B cell (primary cell): ENCODE results near the gene KRTAP17-1.

Source experiments
- EZH2 ChIP-seq: IDR thresholded peaks from 2 replicates; pipeline ENCODE4 v1.6.1; 2012; ENCODE audit warnings: borderline replicate concordance, low read depth, mild to moderate bottlenecking, moderate library complexity, low read length; ENCODE audit not compliant: insufficient read depth, poor library complexity, severe bottlenecking
- TF ChIP-seq, protein P1 (sequence below): fragments of 200-600 bp; IDR thresholded peaks from one replicate; pipeline ENCODE4 v1.8.0; 2022; ENCODE audit warnings: antibody characterized with exemption, mild to moderate bottlenecking

DNA sequence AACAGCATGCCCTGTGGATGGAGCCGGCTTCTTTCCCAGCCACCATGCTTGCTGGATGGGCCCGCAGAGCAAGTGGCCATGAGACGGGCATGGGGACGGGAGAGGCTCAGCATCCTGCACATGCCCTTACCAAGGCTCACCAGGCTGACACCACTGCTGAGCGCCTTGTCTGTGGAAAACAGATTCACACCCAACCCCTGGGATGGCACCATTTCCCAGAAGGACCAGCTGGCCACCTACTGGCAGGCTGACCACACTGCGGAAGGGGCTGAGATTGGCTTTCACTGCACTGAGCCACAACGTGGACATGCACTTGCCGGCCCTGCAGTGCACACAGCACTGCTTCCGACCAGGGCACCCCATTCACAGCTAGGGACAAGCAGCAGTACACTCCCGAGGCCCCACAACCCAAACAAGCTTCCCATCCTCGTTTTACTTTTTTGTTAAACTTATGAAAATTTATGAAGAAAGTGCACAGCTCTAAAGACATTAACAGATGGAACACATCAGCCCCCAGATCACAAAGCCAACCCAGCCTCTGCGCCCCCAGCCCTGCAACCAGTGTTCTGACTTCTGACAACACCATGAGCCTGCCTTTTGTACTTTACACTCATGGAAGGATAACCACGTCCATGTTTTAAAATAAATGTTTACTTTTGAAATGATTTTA is 13.9 kb upstream of the KRTAP17-1 start:
- TF ChIP-seq, protein P1, sequence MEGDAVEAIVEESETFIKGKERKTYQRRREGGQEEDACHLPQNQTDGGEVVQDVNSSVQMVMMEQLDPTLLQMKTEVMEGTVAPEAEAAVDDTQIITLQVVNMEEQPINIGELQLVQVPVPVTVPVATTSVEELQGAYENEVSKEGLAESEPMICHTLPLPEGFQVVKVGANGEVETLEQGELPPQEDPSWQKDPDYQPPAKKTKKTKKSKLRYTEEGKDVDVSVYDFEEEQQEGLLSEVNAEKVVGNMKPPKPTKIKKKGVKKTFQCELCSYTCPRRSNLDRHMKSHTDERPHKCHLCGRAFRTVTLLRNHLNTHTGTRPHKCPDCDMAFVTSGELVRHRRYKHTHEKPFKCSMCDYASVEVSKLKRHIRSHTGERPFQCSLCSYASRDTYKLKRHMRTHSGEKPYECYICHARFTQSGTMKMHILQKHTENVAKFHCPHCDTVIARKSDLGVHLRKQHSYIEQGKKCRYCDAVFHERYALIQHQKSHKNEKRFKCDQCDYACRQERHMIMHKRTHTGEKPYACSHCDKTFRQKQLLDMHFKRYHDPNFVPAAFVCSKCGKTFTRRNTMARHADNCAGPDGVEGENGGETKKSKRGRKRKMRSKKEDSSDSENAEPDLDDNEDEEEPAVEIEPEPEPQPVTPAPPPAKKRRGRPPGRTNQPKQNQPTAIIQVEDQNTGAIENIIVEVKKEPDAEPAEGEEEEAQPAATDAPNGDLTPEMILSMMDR: peak; percentile 34
- no peak for TF ChIP-seq EZH2
